NCI-H1092 (cell line): ENCODE measurements around the gene CTSW.

Experiments used
- DNase-seq: peaks from one replicate; lab custom pipeline; 2025; lab: John Stamatoyannopoulos, UW

CTSW gene

GRCh38 chr11:65856689-65857499, 22.7 kb upstream of the CTSW start:
- peak; percentile 53 for DNase-seq

DNA sequence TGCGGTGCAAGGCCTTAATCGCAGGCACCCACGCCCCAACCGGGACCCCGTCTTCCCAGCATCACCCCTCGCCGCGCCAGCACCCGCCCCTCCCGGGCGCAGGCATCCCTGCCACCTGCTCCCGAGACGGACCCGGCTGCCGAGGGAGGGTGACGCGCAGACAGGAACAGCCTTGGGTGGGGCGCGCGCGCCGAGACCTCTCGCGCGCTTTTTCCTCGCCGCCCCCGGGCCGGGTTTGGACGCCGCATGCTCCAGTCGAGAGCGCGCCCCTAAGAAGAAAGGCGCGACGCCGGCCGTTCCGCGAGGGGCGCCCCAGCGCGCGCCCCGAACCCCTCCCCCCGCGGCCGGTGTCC, 22.2 kb upstream of the CTSW start:
- DNase-seq: peak; percentile 81

GRCh38 chr11:65857853-65858680, 21.6 kb upstream of the CTSW start, which contains the start of gene CFL1:
CFL1 (minus strand) TSS chr11:65858180; CDS start chr11:65858099, 81 bp downstream.
- peak; percentile 99 for DNase-seq

DNA sequence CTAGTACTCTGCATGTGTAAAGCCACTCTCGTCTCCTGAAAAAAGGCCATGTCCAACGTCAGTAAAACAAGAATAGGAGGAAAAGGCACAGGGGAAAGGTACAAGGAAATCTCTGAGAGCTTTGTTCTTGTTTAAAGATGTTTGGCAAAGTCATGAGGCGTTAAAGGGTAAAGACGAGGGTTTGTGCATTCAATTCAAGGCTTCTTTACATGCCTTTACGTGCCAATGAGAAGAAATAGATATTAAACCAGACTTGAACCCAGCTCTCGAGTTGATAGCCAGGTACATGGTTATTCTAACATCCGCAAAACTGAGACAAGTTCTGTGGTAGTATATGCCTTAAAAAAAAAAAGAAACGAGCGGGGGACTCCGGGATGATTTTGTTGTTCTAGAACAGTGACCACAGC, 21.0 kb upstream of the CTSW start:
- DNase-seq: no peak

DNA sequence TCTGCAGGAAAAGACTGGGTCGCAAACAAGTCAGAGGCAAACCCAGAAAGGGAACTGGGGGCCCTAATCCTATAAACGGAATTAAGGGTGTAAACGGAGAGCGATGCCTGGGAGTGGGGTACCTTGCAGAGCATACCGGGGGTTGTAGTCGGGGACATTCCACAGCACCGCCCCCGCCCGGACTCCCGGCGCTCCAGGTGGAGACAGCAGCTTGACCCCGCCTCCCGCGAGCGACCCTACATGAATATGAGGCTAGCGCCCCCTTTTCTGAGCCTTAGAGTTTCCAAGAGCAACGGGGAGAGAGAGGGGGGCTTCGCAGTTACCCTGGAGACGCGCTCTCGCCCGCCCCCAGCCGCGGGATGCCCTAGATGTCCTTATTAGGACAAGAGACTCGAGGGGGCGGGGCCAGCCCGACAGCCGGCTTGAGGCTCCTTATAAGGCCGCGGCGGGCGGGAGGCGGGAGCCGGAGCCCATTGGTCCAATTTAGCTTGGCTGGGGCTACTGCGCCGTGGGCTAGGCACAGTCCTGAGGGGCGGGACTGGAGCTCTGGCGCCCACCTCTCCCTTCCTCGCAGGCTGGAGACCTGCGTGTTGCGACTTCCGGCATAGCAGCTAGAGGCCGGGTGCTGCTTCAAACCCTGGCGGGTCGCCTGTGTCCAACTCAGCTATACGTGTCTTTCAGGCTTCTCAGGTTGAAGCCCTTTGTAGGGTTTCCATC, 20.4 kb upstream of the CTSW start:
- DNase-seq: peak; percentile 99

GRCh38 chr11:65859812-65860277, 19.8 kb upstream of the CTSW start:
- peak; percentile 59 for DNase-seq

DNA sequence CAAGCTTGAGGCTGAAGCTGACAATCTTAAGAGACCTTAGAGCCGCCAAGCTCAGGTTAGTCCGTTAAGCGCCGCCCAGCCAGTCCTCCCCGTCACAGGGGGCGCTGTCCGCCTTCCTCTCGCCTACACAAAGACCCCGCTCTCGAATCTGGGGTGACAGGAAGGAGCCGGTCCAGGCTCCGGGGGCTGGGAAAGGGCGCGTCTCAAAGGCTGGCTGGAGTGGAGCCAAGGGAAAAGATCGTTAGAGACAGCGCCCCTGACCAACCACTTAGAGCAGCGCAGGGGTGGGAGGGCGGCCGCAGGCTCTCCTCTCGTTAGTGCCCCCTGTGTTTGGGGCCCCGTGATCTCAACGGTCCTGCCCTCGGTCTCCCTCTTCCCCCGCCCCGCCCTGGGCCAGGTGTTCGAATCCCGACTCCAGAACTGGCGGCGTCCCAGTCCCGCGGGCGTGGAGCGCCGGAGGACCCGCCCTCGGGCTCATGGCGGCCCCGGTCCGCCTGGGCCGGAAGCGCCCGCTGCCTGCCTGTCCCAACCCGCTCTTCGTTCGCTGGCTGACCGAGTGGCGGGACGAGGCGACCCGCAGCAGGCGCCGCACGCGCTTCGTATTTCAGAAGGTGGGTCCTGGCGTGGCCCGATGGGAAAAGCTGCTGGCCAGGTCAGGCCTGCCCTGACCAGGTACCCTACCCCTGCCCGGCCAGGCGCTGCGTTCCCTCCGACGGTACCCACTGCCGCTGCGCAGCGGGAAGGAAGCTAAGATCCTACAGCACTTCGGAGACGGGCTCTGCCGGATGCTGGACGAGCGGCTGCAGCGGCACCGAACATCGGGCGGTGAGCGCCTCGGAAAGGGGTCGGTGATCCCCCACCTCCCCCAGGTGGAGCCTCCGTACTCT, 19.1 kb upstream of the CTSW start, which contains the start of gene MUS81:
Gene MUS81, plus strand, starts transcription at position 156 of the 887 bp plus-strand sequence. Its CDS starts 321 bp downstream, at position 477.
- DNase-seq: peak; percentile 99

DNA sequence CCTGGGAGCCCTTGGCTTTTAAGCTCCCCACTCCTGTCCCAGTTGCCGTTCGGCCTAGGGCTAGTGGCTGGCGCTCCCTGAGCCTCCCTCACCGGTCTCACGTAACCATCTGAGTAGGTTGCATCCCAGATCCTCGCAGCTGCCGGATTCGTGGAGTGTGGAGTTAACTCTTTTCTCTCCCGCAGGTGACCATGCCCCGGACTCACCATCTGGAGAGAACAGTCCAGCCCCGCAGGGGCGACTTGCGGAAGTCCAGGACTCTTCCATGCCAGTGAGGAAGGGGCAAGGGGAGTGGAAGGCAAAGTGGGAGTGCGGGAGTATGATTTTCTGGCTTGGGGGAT, 18.5 kb upstream of the CTSW start:
- DNase-seq: no peak

- DNase-seq: no peak
Measured at GRCh38 chr11:65861533-65862183, 18.0 kb upstream of the CTSW start.

GRCh38 chr11:65862191-65862735, 17.4 kb upstream of the CTSW start:
- no peak for DNase-seq

DNA sequence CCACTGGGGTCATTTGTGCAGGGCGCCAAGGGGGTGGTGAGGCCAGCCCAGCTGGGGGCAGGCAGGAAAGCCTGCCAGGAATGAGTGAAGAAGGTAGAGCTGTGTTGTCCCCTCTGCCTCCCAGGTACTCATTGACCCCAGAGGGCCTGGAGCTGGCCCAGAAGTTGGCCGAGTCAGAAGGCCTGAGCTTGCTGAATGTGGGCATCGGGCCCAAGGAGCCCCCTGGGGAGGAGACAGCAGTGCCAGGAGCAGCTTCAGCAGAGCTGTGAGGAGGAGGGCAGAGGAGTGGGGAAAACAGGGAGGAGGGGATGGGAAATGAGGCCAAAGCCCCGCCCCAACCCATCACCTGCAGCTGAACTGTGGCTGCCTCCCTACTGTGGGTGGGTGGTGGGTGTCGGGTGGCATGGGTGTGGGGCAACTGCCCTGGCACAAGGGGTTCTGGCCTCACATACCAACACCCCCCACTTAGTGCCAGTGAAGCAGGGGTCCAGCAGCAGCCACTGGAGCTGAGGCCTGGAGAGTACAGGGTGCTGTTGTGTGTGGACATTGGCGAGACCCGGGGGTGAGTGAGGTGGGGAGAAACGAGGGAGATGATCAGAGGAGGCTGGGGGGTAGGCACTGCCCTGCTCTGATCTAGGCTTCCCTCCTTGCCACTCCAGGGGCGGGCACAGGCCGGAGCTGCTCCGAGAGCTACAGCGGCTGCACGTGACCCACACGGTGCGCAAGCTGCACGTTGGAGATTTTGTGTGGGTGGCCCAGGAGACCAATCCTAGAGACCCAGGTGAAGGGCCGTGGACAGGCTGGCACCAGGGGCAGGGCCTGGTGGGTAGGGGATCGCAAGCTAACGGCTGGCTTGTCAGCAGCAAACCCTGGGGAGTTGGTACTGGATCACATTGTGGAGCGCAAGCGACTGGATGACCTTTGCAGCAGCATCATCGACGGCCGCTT, 16.4 kb upstream of the CTSW start:
- DNase-seq: no peak

DNA sequence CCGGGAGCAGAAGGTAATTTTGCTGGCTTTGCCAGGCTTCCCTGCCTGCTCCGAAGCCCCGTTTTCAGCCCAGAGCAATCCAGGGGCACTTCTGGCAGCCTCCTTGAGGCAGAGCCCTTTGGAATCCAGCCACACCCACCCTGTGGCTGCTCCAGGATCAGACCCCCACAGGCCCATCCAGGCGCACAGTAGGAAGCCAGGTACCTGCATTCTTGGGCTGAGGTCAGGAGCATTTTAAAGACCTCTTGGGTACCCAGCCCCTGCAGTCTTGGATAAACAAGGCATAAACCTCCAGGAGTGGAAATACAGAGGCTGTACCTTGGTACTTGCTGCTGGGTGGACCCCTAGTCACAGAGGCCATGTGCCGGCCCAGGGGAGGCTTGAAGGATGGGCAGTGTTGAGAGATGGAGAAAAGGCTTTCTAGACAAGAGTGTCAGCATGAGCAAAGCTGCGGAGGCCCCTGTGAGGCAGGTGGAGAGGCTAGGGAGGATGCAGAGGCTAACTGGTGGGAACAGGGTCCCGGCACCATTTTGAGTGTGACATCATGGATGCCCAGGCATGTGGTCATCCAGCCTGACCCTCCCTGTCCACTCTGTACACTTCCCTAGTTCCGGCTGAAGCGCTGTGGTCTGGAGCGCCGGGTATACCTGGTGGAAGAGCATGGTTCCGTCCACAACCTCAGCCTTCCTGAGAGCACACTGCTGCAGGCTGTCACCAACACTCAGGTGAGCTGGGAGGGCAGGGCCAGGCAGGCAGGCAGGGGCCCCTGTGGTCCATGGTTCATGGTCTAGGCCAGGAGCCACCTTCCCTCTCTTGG, 15.5 kb upstream of the CTSW start:
- no peak for DNase-seq

DNA sequence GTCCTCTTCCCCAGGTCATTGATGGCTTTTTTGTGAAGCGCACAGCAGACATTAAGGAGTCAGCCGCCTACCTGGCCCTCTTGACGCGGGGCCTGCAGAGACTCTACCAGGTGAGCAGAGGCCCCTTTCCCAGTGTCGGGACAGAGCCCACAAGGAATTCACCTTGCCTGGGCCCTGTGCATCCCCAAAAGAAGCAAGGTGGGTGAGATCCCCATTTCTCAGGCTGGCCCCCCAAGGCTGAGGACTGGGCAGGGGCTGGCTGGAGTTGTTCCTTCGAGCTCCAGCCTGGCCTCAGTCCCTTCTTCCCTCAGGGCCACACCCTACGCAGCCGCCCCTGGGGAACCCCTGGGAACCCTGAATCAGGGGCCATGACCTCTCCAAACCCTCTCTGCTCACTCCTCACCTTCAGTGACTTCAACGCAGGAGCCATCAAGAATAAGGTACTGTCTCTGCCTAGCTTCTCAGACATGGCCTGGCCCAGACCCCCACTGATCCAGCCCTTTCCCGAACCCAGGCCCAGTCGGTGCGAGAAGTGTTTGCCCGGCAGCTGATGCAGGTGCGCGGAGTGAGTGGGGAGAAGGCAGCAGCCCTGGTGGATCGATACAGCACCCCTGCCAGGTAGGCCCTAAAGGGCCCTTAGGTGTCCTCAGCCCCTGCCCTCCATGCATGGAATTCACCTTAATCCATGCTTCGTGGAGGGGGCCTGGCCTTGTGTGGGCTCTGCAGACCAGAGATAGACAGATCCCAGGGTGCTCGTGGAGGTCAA, 14.7 kb upstream of the CTSW start:
- no peak for DNase-seq

DNA sequence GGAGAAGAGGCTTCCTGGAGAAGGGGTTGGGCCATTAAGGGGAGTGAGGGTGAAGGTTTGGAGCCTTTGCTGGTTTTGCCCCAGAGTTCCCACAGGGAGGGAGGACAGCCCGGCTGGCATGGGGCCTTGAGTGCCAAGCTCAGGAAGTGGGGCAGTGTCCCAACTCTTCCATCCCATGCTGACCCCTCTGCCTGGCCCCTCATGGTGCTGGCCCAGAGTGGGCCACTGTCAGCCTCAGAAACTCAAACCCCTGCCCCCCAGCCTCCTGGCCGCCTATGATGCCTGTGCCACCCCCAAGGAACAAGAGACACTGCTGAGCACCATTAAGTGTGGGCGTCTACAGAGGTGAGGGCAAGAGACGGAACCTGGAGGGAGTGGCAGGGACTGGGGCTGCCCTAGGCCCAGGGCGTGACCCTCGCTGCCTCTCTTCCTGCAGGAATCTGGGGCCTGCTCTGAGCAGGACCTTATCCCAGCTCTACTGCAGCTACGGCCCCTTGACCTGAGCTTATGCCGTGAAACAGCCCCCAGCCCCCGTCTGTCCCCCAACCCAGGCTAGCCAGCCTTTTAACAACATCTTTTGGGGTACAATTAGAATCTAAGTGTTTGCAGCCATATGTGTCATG, 14.0 kb upstream of the CTSW start:
- no peak for DNase-seq

DNA sequence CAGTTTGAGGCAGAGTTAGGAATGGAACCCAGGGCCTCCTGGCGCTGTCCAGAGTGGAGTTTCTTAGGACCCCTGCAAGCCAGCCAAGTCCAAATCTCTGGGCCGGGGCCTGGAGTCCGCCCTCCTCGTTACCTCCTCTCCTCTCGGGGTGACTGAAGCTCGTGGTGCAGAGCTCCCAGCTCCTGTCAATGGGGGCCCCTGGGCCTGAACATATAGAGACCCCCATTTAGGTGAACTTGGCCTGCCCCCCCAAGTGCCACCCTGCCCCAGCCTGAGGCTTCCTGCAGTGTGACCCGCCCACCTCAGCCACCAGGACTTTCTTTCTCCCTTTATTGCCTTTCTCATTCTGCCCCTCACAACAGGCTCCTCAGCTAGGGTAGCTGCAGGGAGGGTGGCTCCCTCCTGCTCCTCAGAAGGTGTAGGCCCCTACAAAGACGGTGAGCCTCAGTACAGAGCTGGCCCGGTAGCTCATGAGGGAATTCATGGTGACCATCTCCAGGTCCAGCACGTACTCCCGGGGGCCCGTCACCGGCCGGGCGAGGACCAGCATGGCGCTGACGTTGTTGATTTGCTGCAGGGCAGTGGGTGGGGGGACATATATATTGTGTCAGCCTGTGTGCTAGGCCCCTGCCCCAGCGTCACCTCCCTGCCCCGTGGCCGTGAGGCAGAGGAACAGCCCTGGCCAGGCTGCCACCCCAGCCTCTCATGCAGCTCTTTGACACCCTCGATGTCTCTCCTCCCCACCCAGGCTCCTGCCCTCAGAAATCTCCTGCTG, 12.9 kb upstream of the CTSW start:
- DNase-seq: no peak

GRCh38 chr11:65867284-65868071, 12.2 kb upstream of the CTSW start:
- no peak for DNase-seq
